Measurements from ENCODE around the gene DMKN.

GRCh38 chr19:35500611-35501010 lies 12.8 kb downstream of the DMKN start:
- TF ChIP-seq CTCF (IDR thresholded peaks at IDR 0.05) (no peak), REST (IDR thresholded peaks at IDR 0.05; ENCODE audit: insufficient read depth in 1 of 2, low read depth in 2 of 2, low read length in 1 of 2) (no peak)

Measured in Panc1 (cell line).